NCI-H1105 treated with DMSO at 0.1 percent for 48 hours (cell line): ENCODE data around the gene ANKMY1.
"Not testable (repeated sequence)": the region's sequence is repeated elsewhere in the genome, so short reads cannot be mapped to it uniquely, and the experiment has no call there.

Experiments
- DNase-seq: peaks from one replicate; lab custom pipeline; 2025; lab: John Stamatoyannopoulos, UW

The ANKMY1 gene

DNA sequence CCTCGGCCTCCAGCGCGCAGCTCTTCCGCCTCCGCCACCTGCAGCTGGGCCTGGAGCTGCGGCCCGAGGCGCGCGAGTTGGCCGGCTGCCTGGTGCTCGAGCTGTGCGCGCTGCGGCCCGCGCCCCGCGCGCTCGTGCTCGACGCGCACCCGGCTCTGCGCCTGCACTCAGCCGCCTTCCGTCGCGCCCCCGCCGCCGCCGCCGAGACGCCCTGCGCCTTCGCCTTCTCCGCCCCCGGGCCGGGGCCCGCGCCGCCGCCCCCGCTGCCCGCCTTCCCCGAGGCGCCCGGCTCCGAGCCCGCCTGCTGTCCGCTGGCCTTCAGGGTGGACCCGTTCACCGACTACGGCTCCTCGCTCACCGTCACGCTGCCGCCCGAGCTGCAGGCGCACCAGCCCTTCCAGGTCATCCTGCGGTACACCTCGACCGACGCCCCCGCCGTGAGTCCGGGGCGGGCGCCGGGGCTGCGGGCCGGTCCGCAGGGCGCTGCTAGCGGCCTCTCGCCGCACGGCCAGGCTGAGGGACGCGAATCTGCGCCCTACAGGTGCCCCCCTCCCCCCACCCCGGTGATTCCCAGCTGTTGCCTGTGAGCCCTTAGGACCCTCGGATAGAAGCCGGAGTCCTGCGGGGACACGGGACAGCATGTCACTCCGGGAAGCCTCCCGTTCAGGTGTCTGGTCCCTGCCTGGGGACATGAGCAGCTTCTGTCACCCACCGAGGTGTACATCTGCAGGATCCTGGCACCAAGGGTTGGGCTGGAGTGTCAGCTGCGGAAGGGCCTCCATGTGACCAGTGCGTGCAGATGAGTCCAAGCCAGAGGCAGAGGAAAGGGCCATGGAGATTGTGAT, 11.1 kb upstream of the ANKMY1 start:
- DNase-seq: peak; percentile 45

DNA sequence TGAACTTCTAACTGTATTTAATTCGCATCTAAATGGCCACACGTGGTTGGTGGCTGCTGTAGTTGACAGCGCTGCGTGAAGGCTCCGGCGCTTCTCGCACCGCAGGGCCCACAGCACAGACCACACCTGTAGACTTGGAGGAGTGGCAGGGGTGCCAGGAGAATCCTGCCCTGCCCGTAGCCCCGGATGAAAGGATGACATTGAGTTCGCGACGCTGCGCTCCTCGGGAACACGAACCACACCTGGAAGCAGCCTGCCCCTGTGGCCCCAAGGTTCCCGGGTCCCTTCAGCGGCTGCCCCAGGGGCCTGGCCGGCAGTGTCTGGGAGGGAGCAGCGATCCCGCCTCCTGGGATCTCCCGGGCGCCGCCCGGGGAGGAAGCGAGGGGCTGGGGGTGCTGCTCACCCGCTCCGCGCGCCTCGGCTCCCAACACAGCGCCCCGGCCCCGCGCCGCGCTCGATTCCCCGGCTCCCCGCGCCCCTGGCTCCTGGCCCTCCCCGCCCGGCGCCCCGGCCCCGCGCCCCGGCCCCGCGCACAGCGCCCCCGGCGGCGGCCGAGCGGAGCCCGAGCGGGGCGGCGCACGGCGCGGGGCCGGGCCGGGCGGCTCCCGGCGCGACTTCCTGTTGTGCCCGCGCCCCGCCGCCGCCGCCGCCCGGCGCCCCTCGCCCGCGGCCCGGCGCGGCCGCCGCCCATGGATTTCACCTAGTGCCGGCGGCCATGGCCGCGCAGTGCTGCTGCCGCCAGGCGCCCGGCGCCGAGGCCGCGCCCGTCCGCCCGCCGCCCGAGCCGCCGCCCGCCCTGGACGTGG, 10.3 kb upstream of the ANKMY1 start, which contains the start of gene RNPEPL1:
Gene RNPEPL1 (plus strand): TSS at position 613 of the 806 bp plus-strand sequence. CDS start 103 bp downstream, at position 716.
- peak; percentile 32 for DNase-seq

- DNase-seq: no peak
Measured at GRCh38 chr2:240567137-240567871, 9.5 kb upstream of the ANKMY1 start.

DNA sequence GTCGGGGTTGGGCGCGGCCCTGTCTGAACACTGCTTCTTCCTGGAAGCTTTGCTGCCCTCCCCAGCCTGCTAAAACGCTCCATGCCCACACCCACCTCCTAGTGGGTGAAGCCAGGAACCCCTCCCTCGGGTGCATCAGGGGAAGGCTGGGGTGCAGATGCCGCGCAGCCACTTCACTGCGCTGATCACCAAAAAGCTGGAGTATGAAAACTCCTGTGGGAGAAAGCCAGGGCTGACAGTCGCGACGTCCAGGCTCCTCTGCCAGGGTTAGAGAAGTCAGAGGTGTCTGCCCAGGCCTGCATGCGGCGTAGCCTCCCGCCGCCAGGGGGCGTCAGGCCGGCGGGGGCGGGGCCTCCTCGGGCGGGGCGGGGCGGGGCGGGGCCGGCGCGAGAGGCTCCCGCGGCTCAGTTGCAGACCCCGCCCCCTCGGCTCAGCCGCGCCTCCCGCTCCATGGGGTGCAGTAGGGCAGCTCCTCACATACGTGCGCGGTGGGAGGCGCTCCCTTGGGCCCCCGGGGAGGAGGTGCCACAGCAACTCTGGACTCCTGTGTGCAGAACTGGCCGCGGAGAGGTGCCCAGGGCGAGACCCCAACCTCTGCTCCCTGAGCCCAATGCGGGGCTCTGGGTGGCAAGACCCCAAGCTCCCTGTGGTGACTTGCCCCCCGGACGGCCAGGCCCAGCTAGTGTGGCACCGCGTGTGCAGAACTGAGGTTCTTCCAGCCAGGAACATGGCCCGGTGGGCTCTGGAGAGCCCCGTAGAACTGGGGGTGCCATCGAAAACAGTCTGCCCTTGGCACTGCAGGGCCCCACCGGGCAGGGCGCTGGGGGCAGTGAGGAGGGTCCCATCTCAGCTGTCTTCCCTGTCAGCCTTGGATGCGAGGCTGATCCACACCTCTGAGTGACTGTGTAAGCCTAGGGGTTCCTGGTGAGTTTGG, 8.7 kb upstream of the ANKMY1 start:
- DNase-seq: peak; percentile 71

DNA sequence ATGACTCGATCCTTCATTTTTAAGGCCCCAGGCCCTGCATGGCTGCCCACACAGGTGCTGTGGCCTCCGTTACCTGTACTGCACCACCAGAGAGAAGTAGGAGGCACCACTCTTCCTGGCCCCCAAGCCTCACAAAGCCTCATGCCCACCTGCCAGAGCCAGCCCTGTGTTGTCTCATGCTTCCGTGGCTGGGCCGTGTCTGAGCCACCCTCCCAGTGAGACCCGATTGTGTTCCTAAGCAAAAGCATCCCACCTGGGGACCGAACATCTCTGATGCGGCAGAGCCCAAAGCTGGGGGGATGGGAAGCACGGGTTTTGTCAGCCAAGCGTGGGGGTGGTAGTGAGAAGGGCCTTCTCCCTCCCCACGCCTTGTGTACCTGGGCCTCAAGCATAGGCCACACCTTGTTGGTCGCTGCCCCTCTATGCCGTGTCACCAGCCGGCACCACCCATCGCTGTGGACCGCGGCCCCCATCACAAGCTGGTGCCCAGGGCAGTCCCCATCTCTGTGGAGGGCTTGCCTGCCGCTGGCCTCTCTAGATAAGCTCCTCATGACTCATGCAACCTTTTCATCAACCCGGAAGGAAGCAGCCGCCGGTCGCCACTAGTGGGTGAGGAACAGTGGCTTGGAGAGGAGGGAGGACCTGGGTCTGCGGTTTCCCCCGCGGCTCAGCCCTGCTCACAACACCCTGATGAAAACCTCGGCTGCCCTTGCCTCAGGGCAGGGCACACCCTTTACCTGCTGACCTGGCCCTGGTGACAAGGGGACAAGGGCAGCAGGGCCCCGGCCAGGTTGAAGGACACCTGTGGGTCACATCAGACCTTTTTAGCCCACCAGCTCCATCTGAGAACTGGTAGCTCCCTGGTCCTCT, 7.8 kb upstream of the ANKMY1 start:
- no peak for DNase-seq

- DNase-seq: no peak
Measured at GRCh38 chr2:240564561-240565332, 7.0 kb upstream of the ANKMY1 start.

GRCh38 chr2:240563951-240564560, 6.3 kb upstream of the ANKMY1 start:
- DNase-seq: no peak

DNA sequence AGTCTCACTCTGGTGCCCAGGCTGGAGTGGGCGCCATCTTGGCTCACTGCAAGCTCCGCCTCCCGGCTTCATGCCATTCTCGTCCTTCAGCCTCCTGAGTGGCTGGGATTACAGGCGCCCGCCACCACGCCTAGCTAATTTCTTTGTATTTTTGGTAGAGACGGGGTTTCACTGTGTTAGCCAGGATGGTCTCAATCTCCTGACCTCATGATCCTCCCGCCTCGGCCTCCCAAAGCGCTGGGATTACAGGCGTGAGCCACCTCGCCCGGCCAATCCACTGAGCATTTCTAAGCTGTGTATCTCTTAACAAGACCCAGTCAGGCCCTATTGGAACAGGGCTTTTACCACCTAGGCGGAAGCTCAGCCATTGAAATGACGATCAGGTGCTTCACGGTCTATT, 5.4 kb upstream of the ANKMY1 start:
- DNase-seq: not testable (repeated sequence)

GRCh38 chr2:240561325-240561971, 3.7 kb upstream of the ANKMY1 start:
- no peak for DNase-seq

DNA sequence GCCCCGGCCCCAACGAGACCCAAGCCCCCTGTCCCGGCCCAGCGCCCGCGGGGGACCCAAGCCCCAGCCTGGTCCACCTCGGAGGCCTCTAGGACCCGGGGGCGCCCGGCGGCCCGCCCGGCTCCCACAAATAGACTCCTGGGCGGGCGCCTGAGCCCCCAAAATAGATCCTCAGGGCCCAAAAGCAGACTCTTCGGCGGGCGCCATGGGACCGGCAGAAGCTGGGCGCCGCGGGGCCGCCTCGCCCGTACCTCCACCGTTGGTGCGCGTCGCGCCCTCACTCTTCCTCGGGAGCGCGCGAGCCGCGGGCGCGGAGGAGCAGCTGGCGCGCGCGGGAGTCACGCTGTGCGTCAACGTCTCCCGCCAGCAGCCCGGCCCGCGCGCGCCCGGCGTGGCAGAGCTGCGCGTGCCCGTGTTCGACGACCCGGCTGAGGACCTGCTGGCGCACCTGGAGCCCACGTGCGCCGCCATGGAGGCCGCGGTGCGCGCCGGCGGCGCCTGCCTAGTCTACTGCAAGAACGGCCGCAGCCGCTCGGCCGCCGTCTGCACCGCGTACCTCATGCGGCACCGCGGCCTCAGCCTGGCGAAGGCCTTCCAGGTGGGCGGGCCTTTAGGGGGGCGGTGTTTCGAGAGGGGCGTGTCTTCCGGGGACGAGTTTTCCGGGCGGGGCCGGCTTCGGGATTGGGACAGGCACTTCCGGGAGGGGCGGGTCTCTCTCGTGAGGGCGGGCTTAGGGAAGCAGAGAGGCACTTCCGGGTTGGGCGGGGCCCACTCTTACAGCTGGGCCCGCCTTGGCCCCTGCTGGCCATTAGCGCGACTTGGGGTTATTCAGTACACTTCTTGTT, 2.9 kb upstream of the ANKMY1 start:
- peak; percentile 91 for DNase-seq

DNA sequence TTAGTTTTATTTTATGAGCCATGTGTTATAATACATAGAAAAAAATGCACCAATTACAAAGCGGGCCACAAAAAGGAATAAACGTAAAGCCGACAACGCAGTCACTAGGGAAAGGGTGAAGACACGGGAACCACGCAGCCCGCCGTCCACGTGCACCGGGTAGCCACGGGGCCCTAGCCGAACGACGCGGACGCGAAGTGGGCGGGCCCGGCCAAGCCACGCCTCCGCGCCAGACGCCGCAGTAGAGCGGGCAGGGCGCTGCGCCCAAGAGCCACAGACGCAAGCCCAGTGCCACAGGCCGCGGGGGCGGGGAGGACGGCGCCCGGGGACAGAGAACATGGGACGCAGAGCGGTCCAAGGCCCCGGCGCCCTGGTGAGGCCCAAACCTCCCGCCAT, 2.3 kb upstream of the ANKMY1 start, which contains the start of gene DUSP28:
Gene DUSP28 (plus strand): TSS at position 274 of the 396 bp plus-strand sequence. CDS start 328 bp downstream, outside the sequence.
- peak; percentile 66 for DNase-seq

DNA sequence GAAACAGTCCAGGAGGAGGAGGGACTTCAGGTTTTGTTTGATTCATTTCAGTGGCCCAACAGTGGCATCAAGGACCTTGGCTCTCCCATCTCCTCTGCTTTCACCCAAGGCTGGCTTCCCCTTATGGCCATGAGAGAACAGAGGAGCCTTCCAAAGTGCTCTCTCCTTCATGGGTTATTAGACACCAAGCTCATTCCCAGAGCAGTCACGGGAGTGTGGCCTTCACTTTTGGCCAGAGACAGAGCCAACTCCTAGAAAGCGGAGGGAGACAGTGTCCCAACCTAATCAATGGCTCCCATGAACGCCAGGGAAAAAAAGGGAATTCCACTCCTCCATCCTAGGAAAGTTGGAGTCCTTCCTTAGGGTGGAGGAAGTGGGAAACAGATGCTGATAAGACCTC, 1.5 kb upstream of the ANKMY1 start:
- no peak for DNase-seq

GRCh38 chr2:240558236-240558761, 511 bp upstream of the ANKMY1 start:
- DNase-seq: no peak

- DNase-seq: no peak
Measured at GRCh38 chr2:240557101-240557751, 562 bp downstream of the ANKMY1 start.

GRCh38 chr2:240556553-240557100, 1.2 kb downstream of the ANKMY1 start:
- no peak for DNase-seq

GRCh38 chr2:240555541-240556250, 2.1 kb downstream of the ANKMY1 start:
- no peak for DNase-seq
